Measurements from ENCODE around the gene BARHL1.

The BARHL1 gene

GRCh38 chr9:132588501-132589147, 6.2 kb downstream of the BARHL1 start:
- no peak for DNase-seq

GRCh38 chr9:132589148-132590036, 7.0 kb downstream of the BARHL1 start:
- no peak for DNase-seq

DNA sequence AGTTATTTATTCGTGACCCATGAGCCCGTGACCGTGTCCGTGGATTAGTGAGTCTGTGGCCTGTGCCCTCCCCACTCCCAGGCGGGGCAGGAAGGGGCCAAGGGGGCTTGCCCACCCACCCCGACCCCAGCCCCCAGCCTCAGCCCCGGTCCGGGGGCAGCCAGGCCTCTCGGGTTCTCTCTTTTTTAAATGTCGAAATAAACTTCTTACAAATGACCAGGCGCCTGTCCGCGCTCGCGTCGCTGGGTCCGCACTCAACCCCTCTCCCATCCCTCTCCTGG, 7.6 kb downstream of the BARHL1 start:
- DNase-seq = no peak

- no peak for DNase-seq
These were observed 8.1 kb downstream of the BARHL1 start for GRCh38 chr9:132590318-132591182.

DNA sequence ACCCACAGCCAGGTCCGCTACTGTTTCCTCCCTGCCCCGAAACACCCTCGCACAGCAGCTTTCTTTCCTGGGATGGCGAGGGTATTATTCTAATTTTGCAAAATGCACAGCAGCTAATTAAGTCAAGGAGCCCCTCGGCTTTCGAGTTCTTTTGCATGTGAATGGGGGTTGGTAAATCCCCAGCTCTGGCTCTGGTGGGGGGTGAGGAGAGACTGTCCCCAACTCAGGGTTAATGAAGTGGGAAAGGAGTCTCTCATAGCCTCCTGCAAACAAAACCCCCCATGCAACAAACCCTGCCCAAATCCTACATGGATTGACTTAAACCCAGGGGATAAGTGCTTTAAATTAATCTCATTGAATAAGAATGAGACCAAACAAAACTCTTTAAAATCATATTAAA, 8.8 kb downstream of the BARHL1 start:
- DNase-seq = no peak

DNA sequence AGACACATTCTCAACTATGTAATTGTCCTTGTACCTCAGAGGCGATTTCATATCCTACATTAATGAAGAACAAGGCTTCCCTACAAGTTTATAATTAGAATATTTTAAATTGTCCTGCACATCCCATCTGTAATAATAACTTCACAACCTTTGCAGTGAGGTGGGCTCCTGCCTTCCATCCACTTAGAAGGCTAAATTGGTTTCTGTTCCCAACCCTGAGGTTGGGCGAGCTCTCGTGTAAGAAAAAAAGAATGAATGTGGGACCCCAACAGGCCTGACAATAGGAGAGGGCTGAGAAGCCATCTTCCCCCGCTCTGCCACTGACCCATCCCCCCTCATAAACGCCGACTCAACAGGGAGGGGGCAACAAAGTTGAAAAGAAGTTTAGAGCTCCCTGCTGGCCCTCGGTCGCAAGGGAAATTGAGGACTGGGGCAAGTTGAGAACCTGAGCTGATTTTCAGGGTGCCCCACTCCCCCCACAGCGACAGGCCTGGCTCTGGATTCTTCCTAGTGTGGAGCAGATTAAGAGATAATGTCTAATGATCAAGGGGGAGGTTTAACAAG, 9.4 kb downstream of the BARHL1 start:
- DNase-seq = no peak

GRCh38 chr9:132592451-132592850, 10.0 kb downstream of the BARHL1 start:
- no peak for DNase-seq

- no peak for DNase-seq
These were observed 12.0 kb downstream of the BARHL1 start for GRCh38 chr9:132594412-132594811.

GRCh38 chr9:132595319-132595718, 12.9 kb downstream of the BARHL1 start:
- DNase-seq = no peak

DNA sequence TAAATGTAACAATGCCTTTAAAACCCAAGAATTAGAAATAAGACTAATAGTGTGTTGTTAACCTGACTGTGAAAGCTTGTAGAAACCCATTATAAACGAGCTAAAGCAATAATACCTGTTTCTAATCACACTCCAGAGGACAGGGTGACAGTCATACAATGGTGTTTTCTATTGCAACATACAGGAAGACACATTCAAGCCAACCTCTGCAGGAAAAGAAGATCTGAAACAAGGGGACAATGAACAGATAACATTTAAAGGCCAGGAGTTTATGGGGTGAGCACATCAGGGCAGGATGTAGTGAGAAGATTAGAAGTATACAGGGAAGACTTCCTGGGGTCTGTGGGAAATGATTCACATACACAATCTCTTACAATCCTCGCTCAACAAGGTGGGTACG, 13.8 kb downstream of the BARHL1 start:
- DNase-seq = no peak

DNA sequence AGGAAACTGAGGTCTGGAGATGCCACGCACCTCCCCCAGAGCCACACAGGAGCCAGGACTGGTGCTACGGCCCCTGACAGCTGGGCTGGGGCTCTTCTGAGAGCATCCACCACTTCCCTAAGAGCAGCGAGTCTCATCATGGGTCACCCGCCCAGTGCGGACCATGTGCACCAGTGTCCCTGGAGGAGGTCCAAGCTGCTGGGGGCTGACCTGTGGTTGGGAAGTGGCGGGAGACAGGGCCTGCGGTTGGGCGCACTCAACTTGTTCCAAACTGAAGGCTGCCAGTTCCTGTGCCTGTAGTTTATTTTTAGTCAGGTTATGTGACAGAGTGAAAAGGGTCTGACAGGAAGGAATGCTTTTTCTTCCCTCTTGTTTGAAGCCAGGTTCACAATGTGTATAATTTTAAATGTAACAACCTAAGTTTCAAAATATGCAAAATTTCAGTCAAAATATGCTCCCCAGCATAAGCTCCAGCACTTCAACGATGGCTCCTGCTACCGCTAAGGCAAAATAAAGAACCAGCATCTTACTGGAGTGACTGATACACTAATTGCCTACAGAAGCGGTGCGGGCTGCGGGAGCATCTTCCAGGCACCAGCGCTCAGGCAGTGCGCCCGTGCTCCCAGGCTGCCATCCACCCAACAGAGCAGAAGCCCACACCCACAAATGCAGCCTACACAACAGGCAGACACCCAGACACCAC, 14.8 kb downstream of the BARHL1 start:
- DNase-seq = no peak

DNA sequence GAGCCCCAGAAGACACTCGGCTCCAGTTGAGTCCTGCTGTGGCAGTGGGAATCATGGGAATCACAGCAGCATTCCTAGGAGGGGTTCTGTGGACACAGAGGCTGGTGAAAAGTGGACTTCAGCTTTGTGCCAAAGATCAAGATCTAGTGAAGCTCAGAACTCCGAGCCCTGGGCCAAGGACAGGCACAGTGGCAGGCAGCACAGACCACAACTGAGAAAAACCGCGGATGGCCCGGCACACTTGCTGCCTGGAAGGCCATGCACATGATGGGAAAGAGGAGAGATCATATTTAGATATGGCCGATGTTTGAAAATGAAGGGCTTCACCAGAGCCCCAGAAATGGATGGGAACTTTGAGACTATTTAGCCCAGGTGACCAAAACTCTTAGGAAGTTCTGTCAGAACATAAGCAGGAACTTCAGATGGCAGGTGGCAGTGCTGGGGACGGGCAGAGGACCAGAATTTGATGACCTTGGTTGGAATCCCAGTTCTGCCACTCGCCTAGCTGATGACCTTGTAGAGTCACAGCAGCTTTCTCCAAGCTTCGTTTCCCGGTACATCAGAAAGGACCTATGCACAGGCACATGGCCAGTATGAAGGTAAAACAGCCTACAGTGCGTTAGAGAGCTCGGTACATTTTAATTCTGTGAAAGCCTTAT, 18.0 kb downstream of the BARHL1 start:
- no peak for DNase-seq

GRCh38 chr9:132602207-132602606, 19.8 kb downstream of the BARHL1 start:
- no peak for DNase-seq

- no peak for DNase-seq
These were observed 23.0 kb downstream of the BARHL1 start for GRCh38 chr9:132605387-132605786.

- no peak for DNase-seq
These were observed 23.7 kb downstream of the BARHL1 start for GRCh38 chr9:132606066-132606465.

- no peak for DNase-seq
These were observed 26.8 kb downstream of the BARHL1 start for GRCh38 chr9:132609184-132609583.

GRCh38 chr9:132609829-132610228, 27.4 kb downstream of the BARHL1 start:
- no peak for DNase-seq

DNA sequence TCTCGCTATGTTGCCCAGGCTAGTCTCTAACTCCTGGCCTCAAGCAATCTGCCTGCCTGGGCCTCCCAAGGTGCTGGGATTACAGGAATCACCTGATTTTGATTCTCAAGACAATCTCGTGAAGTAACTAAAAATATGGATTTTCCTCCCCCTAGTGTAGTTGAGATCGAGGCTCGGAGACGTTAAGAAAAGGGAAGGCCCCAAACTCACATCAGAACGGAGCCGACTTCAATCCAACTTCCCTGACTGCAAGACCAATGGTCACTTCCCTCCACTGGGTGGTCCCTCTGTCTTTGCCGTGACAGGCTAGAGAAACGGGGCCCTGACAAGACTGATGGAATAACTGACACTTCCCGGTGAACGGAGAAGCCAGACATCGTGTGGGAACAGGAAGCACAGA, 28.3 kb downstream of the BARHL1 start:
- DNase-seq = no peak

DNA sequence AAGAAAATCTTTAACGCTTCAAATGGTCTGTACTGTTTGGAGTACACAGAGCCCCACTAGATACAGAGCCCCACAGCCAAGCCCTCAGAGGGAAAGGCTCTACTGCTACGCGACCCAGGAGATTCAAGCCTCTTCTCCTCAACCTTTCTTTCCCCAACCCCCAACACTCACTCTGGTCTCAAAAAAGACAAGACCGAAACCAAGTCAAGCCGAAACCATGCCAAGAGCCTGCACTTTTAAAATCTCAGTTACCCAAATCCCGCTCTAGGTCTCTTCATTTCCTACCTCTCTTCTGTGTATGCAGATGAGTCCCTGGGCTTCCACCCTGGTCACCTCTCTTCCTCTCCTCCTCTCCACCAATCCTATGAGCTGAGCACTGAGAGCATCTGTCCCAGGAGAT, 31.9 kb downstream of the BARHL1 start:
- DNase-seq = no peak

DNA sequence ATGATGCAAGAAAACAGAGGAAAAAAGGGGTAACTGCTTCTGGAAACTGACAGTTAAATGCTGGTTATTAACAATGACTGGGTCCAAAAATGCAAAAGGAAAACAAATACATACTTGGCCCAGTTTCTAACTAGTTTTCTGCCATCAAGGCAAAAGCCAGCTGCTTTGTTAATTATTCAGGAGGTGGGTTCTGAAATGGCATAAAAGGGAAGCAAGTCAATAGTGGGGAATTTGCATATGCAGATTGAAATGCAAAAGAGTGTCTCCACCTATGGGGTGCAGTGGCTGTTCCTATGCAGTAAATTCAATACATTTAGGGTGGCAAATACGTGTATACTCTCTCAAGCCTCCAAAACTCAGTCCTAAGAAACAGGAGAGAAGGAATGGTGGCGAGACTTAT, 33.4 kb downstream of the BARHL1 start:
- no peak for DNase-seq

GRCh38 chr9:132616725-132617124, 34.3 kb downstream of the BARHL1 start:
- no peak for DNase-seq

DNA sequence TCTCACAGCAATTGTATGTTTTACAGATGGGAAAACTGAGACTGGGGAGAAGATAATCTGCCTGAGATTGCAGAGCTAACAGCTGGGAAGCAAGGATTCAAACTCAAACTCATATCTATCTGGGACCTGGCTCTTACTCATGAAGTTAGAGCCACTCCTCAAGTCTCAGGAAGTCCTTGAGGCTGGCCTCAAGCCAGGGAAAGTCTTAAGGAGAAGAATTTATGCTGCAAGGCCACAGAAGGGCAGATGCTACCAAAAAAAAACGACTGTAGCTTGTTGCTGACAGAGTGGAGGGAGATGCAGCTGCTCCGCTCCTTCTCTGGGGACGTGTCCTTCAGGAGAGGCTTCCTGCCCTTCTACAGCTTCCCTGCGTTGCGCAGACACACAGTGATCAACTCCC, 39.8 kb downstream of the BARHL1 start:
- no peak for DNase-seq

Measured in stimulated activated CD4-positive, alpha-beta T cell treated with anti-CD3 and anti-CD28 coated beads, Interleukin-4, amount 100 ng/mL, for 24 hours (primary cell).